Measurements from ENCODE around the gene LRCH1. TPM values are rescaled to one million over a fixed set of nuclear protein-coding genes. Genes with fewer than 3 reads are reported as not detected.

The LRCH1 gene
- total and polyA plus RNA-seq, 7 donors, result 1.7 to 7.9 (median 4.1) TPM

DNA sequence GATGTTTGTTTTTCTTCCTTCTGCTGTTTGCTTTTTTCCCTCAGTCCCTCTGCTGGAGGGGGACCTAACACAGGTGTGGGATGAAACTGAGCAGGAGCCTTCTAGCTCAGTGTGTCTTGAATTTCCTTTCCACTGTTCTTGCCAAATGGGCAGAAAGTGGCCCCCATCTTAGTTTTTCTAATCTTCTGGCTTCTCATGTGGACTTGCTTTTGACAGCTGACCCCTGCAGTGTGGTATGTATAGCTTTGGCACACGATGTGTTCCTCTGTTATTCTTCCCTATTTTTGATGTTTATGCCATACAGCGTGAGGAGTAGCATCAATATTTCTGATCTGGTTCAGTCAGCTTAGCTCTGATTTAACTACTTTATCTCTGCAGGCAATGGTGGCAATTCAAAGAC lies 8.3 kb downstream of the LRCH1 start:
- Histone ChIP-seq H3K36me3 (ENCODE audit: insufficient read depth in 1 of 2, low read depth in 1 of 2) (no peaks in the 10 kb centered on the region), H3K27ac (no peak overlapping the region), H3K27me3 (ENCODE audit: insufficient read depth in 3 of 3, low read length in 2 of 3) (no peaks in the 10 kb centered on the region), H3K4me3 (no peak overlapping the region), H3K4me1 (no peaks in the 10 kb centered on the region), H3K9me3 (no peaks in the 10 kb centered on the region)
- DNase-seq (no peak), ATAC-seq (no peak)
- TF ChIP-seq, protein P1, sequence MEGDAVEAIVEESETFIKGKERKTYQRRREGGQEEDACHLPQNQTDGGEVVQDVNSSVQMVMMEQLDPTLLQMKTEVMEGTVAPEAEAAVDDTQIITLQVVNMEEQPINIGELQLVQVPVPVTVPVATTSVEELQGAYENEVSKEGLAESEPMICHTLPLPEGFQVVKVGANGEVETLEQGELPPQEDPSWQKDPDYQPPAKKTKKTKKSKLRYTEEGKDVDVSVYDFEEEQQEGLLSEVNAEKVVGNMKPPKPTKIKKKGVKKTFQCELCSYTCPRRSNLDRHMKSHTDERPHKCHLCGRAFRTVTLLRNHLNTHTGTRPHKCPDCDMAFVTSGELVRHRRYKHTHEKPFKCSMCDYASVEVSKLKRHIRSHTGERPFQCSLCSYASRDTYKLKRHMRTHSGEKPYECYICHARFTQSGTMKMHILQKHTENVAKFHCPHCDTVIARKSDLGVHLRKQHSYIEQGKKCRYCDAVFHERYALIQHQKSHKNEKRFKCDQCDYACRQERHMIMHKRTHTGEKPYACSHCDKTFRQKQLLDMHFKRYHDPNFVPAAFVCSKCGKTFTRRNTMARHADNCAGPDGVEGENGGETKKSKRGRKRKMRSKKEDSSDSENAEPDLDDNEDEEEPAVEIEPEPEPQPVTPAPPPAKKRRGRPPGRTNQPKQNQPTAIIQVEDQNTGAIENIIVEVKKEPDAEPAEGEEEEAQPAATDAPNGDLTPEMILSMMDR (IDR thresholded peaks at IDR 0.05), result no peak
- WGBS, 3 donors, result 36 to 57% (median 52%) methylated on average over 2 of the region's 2 CpGs
- intact Hi-C loops (cut with DNase I), result no loop called here

DNA sequence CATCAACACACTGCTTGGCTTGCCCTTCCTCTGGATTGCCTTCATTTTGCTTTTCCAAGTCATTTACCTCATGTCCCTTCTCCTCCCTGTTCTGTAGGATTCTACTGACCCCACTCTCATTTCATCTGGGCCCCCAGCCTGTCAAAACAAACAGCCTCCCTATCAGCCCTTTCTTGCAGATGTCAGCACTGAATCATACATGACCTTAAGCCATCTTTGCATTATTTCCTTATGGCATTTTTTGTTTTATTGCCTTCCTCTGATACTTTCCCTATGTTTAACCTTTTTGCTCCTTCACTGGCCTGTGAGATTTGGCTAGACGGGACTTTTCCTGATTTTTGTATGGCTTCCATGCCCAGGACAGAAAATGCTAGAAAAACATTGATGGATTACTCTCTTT lies 8.7 kb downstream of the LRCH1 start:
- 86 to 100% (median 97%) methylated on average over 1 of the region's 1 CpG for WGBS, 3 donors
- intact Hi-C loops (cut with DNase I), result no loop called here

DNA sequence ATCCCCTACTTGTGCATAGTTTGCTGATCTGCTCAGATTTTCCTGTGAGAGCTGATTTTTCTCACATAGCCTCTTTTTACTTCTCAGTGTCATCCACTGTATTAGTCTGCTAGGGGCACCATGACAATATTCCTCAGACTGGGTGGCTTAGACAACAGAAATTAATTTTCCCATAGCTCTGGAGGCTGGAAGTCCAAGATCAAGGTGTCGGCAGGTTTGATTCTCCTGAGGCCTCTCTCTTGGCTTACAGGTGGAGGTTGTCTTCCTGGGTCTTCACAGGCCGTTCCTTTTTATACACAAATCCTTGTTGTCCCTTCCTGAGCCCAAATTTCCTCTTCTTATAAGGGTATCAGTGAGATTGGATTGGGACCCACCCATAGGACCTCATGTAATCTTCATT lies 9.2 kb downstream of the LRCH1 start:
- no peak for ATAC-seq
- intact Hi-C loops (cut with DNase I), result no loop called here
- no peaks in the 10 kb centered on the region for H3K4me1 ChIP-seq

More for the DNA sequence above, 8.7 kb downstream of the LRCH1 start:
- DNase-seq, result no peak
- Histone ChIP-seq H3K9me3 (no peaks in the 10 kb centered on the region), H3K36me3 (ENCODE audit: insufficient read depth in 1 of 2, low read depth in 1 of 2) (no peaks in the 10 kb centered on the region), H3K4me1 (no peaks in the 10 kb centered on the region), H3K27me3 (ENCODE audit: insufficient read depth in 3 of 3, low read length in 2 of 3) (no peaks in the 10 kb centered on the region), H3K4me3 (no peak overlapping the region), H3K27ac (no peak overlapping the region)
- ATAC-seq, result no peak
- TF ChIP-seq, protein P1 (IDR thresholded peaks at IDR 0.05), result no peak

GRCh38 chr13:46562581-46562980 lies 9.6 kb downstream of the LRCH1 start:
- Histone ChIP-seq H3K4me3 (no peak overlapping the region), H3K27ac (no peak overlapping the region), H3K9me3 (no peaks in the 10 kb centered on the region), H3K36me3 (ENCODE audit: insufficient read depth in 1 of 2, low read depth in 1 of 2) (no peaks in the 10 kb centered on the region), H3K4me1 (no peaks in the 10 kb centered on the region), H3K27me3 (ENCODE audit: insufficient read depth in 3 of 3, low read length in 2 of 3) (no peaks in the 10 kb centered on the region)
- ATAC-seq (no peak), DNase-seq (no peak)
- 88 to 95% (median 90%) methylated on average over 5 of the region's 5 CpGs for whole genome bisulfite sequencing, 3 donors
- intact Hi-C loops (cut with DNase I), result no loop called here
- TF ChIP-seq, protein P1 (IDR thresholded peaks at IDR 0.05), result no peak

More for the DNA sequence above, 9.2 kb downstream of the LRCH1 start:
- H3K4me3 ChIP-seq, result no peak overlapping the region
- H3K27ac ChIP-seq, result no peak overlapping the region
- no peak for DNase-seq
- WGBS, 3 donors, result 98 to 99% (median 98%) methylated on average over 2 of the region's 2 CpGs
- no peaks in the 10 kb centered on the region for H3K9me3 ChIP-seq
- TF ChIP-seq, protein P1 (IDR thresholded peaks at IDR 0.05), result no peak
- H3K36me3 ChIP-seq (ENCODE audit: insufficient read depth in 1 of 2, low read depth in 1 of 2), result no peaks in the 10 kb centered on the region
- H3K27me3 ChIP-seq (ENCODE audit: insufficient read depth in 3 of 3, low read length in 2 of 3), result no peaks in the 10 kb centered on the region

Measured in psoas muscle (tissue), 8 donors.